HCT116 (cell line): ENCODE data around the gene ANGPTL4. TPM values are rescaled to one million over a fixed set of nuclear protein-coding genes. Genes with fewer than 3 reads are reported as not detected.

Experiments used
- microRNA-seq: library from miRNA; unstranded; fragments of <30 nt; microRNA quantifications from one replicate; pipeline ENCODE4, GENCODE V29; 2016; ENCODE audit warnings: borderline number of aligned reads
- total RNA-seq: library from RNA; stranded (reverse); gene quantifications from one replicate; pipeline ENCODE4 v1.2.1, GENCODE V29; 2021; ENCODE audit not compliant: unreplicated experiment

ANGPTL4 gene
- total RNA-seq, 1 experiment from 2014 or later, result 54.8 TPM

Small RNA genes within 50 kb of the gene (microRNA-seq; reads per million reads assigned to microRNA genes)
- gene MIR4999, result 5.2 reads per million, percentile 11 among the genes with 10 or more reads in this experiment

Other genes with a start within 250 kb of the ANGPTL4 start
- 6.6 TPM for gene FBN3, start 214.6 kb upstream of the ANGPTL4 start, total RNA-seq
- 26.0 TPM for gene CERS4, start 154.8 kb upstream of the ANGPTL4 start, total RNA-seq
- gene CD320, start 55.8 kb upstream of the ANGPTL4 start, total RNA-seq, result 86.2 TPM
- gene NDUFA7, start 42.8 kb upstream of the ANGPTL4 start, total RNA-seq, result 86.9 TPM
- 2,379 TPM for gene RPS28, start 42.7 kb upstream of the ANGPTL4 start, total RNA-seq
- 21.7 TPM for gene KANK3, start 20.9 kb upstream of the ANGPTL4 start, total RNA-seq
- gene RAB11B, start 26.2 kb downstream of the ANGPTL4 start, total RNA-seq, result 140 TPM
- 22.5 TPM for gene MARCHF2, start 49.1 kb downstream of the ANGPTL4 start, total RNA-seq
- gene HNRNPM, start 80.8 kb downstream of the ANGPTL4 start, total RNA-seq, result 298 TPM
- gene PRAM1, start 138.5 kb downstream of the ANGPTL4 start, total RNA-seq, result 1.3 TPM
- gene ZNF414, start 150.0 kb downstream of the ANGPTL4 start, total RNA-seq, result 31.9 TPM
- gene MYO1F, start 213.3 kb downstream of the ANGPTL4 start, total RNA-seq, result 0.39 TPM
- 10.2 TPM for gene ADAMTS10, start 246.6 kb downstream of the ANGPTL4 start, total RNA-seq